GM19351 (cell line): ENCODE results near the gene PACS2.
A peak's percentile ranks its signal among the peaks of the same experiment; 100 is the strongest.
"Not testable (repeated sequence)": the region's sequence is repeated elsewhere in the genome, so short reads cannot be mapped to it uniquely, and the experiment has no call there.

Experiments used
- ATAC-seq: cut with Tn5 transposase; IDR thresholded peaks from one replicate; pipeline ENCODE4 v1.9.1; 2021; ENCODE audit warnings: mild to moderate bottlenecking, moderate library complexity; ENCODE audit not compliant: unreplicated experiment

PACS2 gene

GRCh38 chr14:105287249-105288102 lies 27.1 kb upstream of the PACS2 start:
- no peak for ATAC-seq

DNA sequence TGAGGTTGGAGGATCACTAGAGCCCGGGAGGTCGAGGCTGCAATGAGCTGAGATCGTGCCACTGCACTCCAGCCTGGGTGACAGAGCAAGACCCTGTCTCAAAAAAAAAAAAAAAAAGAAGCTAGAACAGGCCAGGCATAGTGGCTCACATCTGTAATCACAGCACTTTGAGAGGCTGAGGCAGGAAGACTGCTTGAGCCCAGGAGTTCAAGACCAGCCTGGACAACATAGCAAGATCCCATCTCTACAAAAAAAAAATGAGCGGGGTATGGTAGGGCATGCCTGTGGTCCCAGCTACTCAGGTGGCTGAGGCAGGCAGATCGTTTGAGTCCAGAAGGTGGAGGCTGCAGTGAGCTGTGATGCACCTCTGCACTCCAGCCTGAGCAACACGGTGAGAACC lies 25.6 kb upstream of the PACS2 start:
- ATAC-seq: not testable (repeated sequence)

DNA sequence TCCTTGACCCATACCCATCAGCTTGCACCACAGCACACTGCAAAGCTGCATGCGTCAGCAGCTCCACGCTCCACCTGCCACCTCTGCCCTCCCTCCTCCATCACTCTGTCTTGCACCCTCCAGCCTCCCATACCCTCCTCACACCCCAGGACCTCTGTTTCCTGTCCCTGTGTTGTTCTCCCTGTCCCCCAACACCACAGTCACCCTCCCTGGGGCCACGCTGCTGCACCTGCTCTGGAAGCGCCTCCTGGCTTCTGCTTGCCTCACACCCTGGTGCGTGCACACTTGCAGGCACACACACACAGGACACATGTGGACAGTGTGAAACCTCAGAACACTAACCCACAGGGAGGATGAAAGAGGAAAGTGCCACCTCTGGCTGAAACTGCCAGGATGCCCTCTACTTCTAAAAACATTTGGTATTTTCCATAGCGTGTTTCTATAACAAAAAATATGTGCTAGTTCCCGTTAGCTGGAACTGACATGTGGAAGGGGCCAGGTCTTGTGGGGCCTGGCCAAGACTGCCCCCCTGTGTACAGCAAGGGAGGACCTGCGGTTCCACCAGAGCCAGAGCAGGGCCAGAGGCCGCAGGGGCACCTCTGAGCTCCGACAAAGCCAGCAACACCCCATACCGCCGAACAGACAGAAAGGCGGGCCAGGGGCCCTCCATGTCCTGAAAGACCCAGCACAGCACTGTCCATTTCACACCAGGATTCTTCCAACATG lies 23.8 kb upstream of the PACS2 start:
- ATAC-seq: no peak

GRCh38 chr14:105292826-105293711 lies 21.5 kb upstream of the PACS2 start:
- ATAC-seq: no peak

DNA sequence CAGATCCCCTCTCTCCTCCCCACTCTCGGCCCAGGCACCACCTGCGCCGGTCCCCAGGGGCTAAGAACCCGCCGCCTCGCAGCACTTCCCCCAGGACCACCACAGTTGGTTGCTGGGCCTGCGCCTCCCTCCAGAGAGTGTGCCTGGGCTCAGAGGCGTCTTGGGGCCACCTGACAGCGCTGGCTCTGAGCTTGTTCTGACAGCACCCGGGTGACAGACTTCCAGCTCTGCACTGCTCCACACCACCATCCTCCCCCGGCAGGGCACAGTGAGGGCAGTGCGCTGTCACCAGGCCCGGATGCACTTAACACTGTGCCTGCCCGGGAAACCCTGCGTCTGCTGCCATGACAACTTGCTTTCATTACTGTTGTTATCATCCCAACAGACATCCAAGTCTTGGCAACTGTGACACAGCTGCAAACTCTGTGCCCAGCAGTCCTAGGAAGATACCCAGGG lies 20.4 kb upstream of the PACS2 start:
- ATAC-seq: peak; percentile 57

DNA sequence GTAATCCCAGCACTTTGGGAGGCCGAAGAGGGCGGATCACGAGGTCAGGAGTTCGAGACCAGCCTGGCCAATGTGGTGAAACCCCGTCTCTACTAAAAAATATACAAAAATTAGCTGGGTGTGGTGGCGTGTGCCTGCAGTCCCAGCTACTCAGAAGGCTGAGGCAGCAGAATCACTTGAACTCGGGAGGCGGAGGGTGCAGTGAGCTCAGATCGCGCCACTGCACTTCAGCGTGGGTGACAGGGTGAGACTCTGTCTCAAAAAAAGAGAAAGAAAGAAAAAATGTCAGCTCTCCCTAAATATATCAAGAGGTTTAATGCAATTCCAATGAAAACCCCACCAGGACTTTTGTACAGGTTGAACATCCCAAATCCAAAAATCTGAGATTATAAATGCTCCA lies 17.2 kb upstream of the PACS2 start:
- ATAC-seq: not testable (repeated sequence)

DNA sequence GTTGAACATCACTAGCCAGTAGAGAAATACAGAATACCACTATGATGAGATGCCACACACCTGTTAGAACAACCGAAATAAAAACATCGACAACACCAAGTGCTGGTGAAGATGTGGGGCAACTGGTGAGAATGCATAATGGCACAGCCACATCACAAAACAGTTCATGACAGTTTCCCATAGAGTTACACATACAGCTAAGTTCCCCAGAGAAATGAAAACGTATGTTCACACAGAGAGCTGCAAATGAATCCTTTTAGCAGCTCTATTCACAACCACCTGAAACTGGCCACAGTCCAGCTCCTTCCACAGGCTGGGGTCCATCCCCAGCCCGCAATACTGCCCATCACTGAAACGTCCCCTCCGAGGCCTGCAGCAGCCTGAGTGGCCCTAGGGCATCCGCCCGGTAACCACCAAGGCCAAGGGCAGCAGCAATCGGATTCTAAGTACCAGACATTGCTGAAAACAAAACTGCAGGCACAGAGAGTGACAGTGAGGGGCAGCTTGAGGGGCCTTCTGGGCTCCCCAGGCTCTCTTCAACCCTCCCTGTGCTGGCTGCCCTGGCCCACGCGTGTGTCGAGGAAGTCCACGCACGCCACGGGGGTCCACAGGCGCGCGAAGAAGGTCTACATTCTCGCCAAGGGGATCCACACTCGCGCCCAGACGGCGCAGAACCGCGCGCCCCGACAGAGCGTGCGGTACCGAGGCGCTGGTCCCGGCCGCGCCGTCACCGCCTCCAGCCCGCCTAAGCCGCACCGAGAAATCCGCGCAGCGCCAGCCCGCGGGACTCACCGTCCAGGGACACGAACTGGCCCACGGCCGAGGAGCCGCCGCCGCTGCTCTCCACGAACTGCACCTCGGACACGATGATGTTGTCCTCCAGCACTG lies 14.7 kb upstream of the PACS2 start:
- ATAC-seq: peak; percentile 16

- peak; percentile 72 for ATAC-seq
Measured at GRCh38 chr14:105300542-105301102, 13.9 kb upstream of the PACS2 start, which contains the start of gene BRF1. BRF1 (minus strand) TSS chr14:105301001; CDS start chr14:105300629, 372 bp downstream.

DNA sequence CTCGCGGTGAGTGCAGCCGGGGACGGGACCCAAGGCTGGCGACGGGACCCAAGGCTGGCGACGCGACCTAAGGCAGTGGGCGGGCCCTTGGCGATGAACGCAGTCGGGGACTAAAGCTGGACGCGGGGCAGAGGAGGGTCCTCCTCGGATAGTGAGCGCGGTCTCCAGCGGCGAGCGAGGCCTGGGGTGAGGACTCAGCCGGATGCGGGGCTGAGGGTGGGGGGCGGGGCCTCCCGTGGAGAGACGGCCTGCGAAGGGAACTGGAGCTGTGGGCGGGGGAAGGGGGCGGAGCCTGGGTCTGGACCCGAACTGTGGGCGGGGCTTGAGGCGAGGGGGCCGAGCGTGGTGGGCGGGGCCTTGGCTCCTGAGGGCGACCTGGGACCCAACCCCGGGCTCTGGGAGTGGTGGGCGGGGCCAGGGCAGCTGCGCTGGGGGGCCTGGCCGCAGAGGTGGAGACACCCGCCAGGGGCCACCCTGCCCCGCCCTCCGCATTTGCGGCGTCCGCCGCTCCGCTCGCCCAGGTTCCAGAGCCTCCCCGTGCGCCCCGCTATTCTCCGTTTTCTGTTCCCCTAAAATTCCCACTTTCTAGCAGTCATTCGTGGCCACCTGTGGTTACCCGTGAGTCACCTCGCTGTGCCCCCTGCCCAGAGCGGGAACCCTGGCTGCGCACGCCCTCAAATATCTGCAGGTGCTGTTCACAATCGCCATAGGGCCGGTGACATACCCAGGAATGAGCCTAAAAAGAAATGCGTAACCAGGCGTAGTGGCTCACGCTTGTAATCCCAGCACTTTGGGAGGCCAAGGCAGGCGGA lies 13.2 kb upstream of the PACS2 start:
- peak; percentile 59 for ATAC-seq

- ATAC-seq: not testable (repeated sequence)
Measured at GRCh38 chr14:105301915-105302249, 12.7 kb upstream of the PACS2 start.

DNA sequence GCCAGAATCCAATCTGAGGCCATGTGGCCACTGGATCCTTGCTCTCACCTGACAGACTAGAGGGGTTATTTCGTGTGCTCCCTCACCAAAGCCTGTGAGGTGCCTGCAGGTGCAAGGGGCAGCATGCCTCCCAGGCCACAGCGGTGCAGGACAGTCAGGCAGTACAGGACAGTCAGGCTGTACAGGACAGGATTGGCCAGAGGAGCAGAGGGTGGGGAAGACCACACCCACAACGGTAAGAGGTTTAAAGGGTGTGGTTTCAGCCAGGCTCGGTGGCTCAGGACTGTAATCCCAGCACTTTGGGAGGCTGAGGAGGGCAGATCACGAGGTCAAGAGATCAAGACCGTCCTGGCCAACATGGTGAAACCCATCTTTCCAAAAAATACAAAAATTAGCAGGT lies 10.6 kb upstream of the PACS2 start:
- ATAC-seq: no peak

DNA sequence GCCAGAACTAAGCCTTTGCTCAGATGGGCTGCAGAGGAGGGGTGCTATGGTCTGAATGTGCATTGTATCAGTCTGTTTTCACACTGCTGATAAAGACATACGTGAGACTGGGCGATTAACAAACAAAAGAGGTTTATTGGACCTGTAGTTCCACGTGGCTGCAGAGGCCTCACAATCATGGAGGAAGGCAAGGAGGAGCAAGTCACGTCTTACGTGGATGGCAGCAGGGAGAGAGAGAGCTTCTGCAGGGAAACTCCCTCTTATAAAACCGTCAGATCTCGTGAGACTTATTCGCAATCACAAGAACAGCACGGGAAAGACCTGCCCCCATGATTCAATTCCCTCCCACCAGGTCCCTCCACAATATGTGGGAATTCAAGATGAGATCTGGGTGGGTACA lies 10.0 kb upstream of the PACS2 start:
- ATAC-seq: no peak

- ATAC-seq: no peak
Measured at GRCh38 chr14:105305345-105305744, 9.2 kb upstream of the PACS2 start.

DNA sequence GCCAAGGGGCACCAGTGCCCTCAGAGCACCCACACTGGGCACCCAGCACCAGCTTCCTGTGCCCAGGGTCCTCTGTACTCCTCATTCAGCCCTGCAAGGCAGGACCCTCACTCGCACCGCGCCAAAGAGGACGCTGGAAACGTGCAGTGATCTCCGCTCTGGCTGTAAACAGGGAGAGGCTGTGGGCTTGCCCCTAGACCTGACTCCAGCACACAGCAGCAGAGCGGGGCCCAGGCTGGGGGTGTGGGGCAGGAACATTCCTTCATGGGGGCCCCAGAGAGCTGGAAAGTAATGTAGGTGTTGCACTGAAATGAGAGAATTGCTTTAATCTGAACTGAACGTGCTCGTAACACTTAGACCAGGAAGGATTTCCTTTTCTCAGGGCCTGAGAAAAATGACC lies 8.8 kb upstream of the PACS2 start:
- no peak for ATAC-seq

DNA sequence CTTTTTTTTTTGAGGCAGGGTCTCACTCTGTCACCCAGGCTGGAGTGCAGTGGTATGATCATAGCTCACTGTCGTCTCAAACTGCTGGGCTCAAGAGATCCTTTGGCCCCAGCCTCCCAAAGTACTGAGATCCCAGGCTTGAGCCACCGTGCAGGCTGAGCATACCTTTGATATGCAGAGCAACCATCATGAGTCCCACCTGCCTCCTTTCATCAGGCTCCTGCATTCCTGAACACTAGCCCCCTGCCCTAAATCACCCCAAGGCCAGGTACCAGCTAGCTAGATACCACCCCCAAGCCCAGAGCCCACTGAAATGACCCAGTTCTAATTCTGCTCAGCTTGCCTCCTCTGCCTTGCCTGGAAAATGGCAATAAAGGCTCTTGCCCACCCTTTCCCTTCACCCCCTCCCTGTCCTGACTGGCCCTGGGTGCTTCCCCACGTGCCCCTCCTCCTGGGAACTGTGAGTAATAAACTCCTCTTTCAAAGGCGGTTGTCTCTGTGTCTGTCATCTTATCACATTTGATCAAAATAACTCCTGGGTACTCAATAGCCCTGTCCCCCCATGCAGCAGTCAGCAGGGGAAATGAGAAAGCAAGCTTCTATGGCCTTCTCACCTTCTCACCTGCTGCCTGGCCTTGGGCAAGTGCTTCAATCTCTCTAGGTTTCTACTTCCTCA lies 7.4 kb upstream of the PACS2 start:
- no peak for ATAC-seq

GRCh38 chr14:105309371-105309770 lies 5.2 kb upstream of the PACS2 start:
- no peak for ATAC-seq

DNA sequence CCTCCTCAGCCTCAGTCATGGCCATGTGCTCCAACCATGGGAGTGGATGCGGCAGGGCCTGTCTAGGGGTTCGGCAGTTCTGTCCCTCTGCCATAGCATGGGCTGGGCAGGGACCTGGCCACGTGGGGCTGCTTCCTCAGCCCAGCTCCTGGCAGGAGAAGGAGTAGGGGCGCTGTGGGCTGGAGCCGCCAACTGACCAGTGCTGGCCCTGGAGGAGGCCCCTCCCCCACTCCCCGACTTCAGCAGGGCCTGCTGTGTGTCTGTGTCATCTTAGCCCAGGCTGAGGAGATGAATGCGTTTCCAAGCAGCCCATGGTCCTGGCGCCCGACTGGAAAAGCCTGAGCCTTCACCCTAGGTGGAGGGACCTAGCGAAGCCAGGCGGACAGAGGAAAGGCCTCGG lies 2.7 kb upstream of the PACS2 start:
- ATAC-seq: no peak

DNA sequence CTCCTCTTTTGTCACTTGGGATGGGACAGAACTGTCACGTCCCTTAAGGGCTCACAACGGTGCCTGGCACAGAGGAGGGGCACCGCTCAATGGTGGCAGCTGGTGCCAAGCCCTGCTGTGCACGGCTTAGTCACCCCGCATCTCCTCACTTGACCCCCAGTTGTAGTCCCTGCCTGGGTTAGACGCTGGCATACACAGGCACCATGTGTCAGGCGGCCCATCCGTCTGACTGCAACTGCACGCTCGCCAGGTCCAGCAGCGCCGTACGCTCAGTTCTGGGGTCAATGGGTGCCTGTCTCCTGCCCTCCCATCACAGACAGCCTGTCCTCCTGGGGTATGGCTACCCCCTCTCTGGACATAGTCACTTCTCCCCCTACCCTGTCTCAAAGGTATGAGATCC lies 1.6 kb upstream of the PACS2 start:
- no peak for ATAC-seq
